Neural crest cell (in vitro differentiated cells): ENCODE measurements around the gene SNX13. TPM values are rescaled to one million over a fixed set of nuclear protein-coding genes. Genes with fewer than 3 reads are reported as not detected.

Experiments used
- DNase-seq: peaks from one replicate; pipeline ENCODE4 v3.0.0; 2021; ENCODE audit warnings: low read depth, mixed read lengths, low spot score
- H3K27ac Mint-ChIP-seq: one replicate; pipeline ENCODE4 v1.8.0; 2021; ENCODE audit warnings: mild to moderate bottlenecking, mixed read lengths; ENCODE audit not compliant: unreplicated experiment
- H3K27me3 Mint-ChIP-seq: 2 replicates; pipeline ENCODE4 v1.8.0; 2021; ENCODE audit warnings: low read depth, mild to moderate bottlenecking, mixed read lengths
- H3K36me3 Mint-ChIP-seq: 2 replicates; pipeline ENCODE4 v1.8.0; 2021; ENCODE audit warnings: low read depth, mild to moderate bottlenecking, mixed read lengths
- H3K4me1 Mint-ChIP-seq: 2 replicates; pipeline ENCODE4 v1.8.0; 2021; ENCODE audit warnings: mixed read lengths
- H3K4me3 Mint-ChIP-seq: one replicate; pipeline ENCODE4 v1.8.0; 2021; ENCODE audit warnings: mild to moderate bottlenecking, mixed read lengths
- H3K9me3 Mint-ChIP-seq: 2 replicates; pipeline ENCODE4 v1.8.0; 2021; ENCODE audit warnings: mixed read lengths
- CTCF ChIP-seq: fragments of 200-600 bp; sonication (generic); conservative IDR thresholded peaks from 2 replicates; pipeline ENCODE4 v1.5.0; 2021; ENCODE audit warnings: antibody characterized with exemption, mild to moderate bottlenecking
- total RNA-seq: library from RNA; stranded (reverse); gene quantifications from 2 replicates; pipeline ENCODE4 v1.2.1, GENCODE V29; 2021

The SNX13 gene
- total RNA-seq, 1 donor from 2014 or later: 35.4 TPM

GRCh38 chr7:17774248-17774647, 166.0 kb downstream of the SNX13 start:
- no peak overlapping the region for H3K27ac Mint-ChIP-seq
- peaks cover 21% of the 10 kb centered on the region for H3K4me1 Mint-ChIP-seq
- no peaks in the 10 kb centered on the region for H3K27me3 Mint-ChIP-seq
- H3K9me3 Mint-ChIP-seq: no peaks in the 10 kb centered on the region
- H3K4me3 Mint-ChIP-seq: no peak overlapping the region
- no peak for DNase-seq
- TF ChIP-seq CTCF: no peak
- no peaks in the 10 kb centered on the region for H3K36me3 Mint-ChIP-seq

- Mint-ChIP-seq H3K27ac (no peak overlapping the region), H3K36me3 (no peaks in the 10 kb centered on the region), H3K9me3 (no peaks in the 10 kb centered on the region), H3K4me1 (peaks cover 21% of the 10 kb centered on the region), H3K4me3 (no peak overlapping the region), H3K27me3 (no peaks in the 10 kb centered on the region)
- no peak for DNase-seq
- no peak for TF ChIP-seq CTCF
These were observed 167.0 kb downstream of the SNX13 start for GRCh38 chr7:17773289-17773626.

- peak overlapping the region; percentile 8 for H3K27ac Mint-ChIP-seq
These were observed 167.6 kb downstream of the SNX13 start for GRCh38 chr7:17772581-17773288.

GRCh38 chr7:17771901-17772408, 168.3 kb downstream of the SNX13 start:
- Mint-ChIP-seq H3K4me1 (peaks cover 21% of the 10 kb centered on the region), H3K9me3 (peaks cover under 1% of the 10 kb centered on the region), H3K4me3 (no peak overlapping the region), H3K27ac (no peak overlapping the region), H3K36me3 (no peaks in the 10 kb centered on the region), H3K27me3 (no peaks in the 10 kb centered on the region)
- DNase-seq: no peak
- TF ChIP-seq CTCF: no peak

More at GRCh38 chr7:17772581-17773288, 167.6 kb downstream of the SNX13 start:
- Mint-ChIP-seq H3K36me3 (no peaks in the 10 kb centered on the region), H3K4me1 (peaks cover 21% of the 10 kb centered on the region), H3K27me3 (no peaks in the 10 kb centered on the region), H3K9me3 (no peaks in the 10 kb centered on the region), H3K4me3 (no peak overlapping the region)
- TF ChIP-seq CTCF: no peak
- no peak for DNase-seq

GRCh38 chr7:17770710-17771375, 169.5 kb downstream of the SNX13 start:
- DNase-seq: no peak
- no peak overlapping the region for H3K27ac Mint-ChIP-seq
- H3K27me3 Mint-ChIP-seq: no peaks in the 10 kb centered on the region
- no peak overlapping the region for H3K4me3 Mint-ChIP-seq
- TF ChIP-seq CTCF: no peak
- H3K4me1 Mint-ChIP-seq: peaks cover 21% of the 10 kb centered on the region
- peaks cover 5% of the 10 kb centered on the region for H3K9me3 Mint-ChIP-seq
- peaks cover 3% of the 10 kb centered on the region for H3K36me3 Mint-ChIP-seq
